GM23338 (cell line): ENCODE measurements around the gene PPM1F.

Experiments used
- CTCF ChIP-seq, 2 experiments: fragments of 200-600 bp in 1 of 2; sonication (generic) in 1 of 2; conservative IDR thresholded peaks; 2 replicates each; pipeline versions ENCODE4 v1.5.1 to v1.6.1; 2016 to 2017; ENCODE audit warnings: antibody characterized with exemption in 2 of 2, low read depth in 2 of 2, mild to moderate bottlenecking in 2 of 2, moderate library complexity in 1 of 2
- EZH2 ChIP-seq: fragments of 200-600 bp; sonication (generic); IDR thresholded peaks from one replicate; pipeline ENCODE4 v1.8.0; 2017; ENCODE audit warnings: antibody characterized with exemption, mild to moderate bottlenecking, low read depth; ENCODE audit not compliant: unreplicated experiment
- EZH2phosphoT487 ChIP-seq: fragments of 200-600 bp; sonication (generic); IDR thresholded peaks from one replicate; pipeline ENCODE4 v1.8.1; 2018; ENCODE audit warnings: antibody characterized with exemption; ENCODE audit not compliant: unreplicated experiment
- REST ChIP-seq: IDR thresholded peaks from one replicate; pipeline ENCODE4 v1.6.1; 2018; ENCODE audit warnings: antibody characterized with exemption; ENCODE audit not compliant: unreplicated experiment

GRCh38 chr22:21975854-21976345 is 23.3 kb upstream of the PPM1F start:
- TF ChIP-seq REST (no peak), CTCF (conservative IDR thresholded peaks at IDR 0.05; ENCODE audit: low read depth in 2 of 2) (no peak), EZH2 (no peak), EZH2phosphoT487 (no peak)
